Keratinocyte (primary cell): ENCODE measurements around the gene ROR2. TPM values are rescaled to one million over a fixed set of nuclear protein-coding genes. Genes with fewer than 3 reads are reported as not detected.

ENCODE experiments used
- DNase-seq: peaks from one replicate; pipeline ENCODE4 v3.0.0-alpha.2; 2011; ENCODE audit warnings: low read depth, missing footprints, low spot score
- FAIRE-seq: peaks from 2 replicates; lab custom pipeline; 2011; peaks lifted over from hg19 to GRCh38; lab: Jason Lieb, UNC
- H2AFZ ChIP-seq: 2 replicates; pipeline ENCODE4 v1.6.0; 2012; ENCODE audit warnings: low read length, control low read depth, inconsistent platforms; ENCODE audit not compliant: control insufficient read depth
- H3K27ac ChIP-seq: 2 replicates; pipeline ENCODE4 v1.5.1; 2011; ENCODE audit warnings: low read length; ENCODE audit not compliant: control insufficient read depth, insufficient read depth
- H3K27me3 ChIP-seq: 3 replicates; pipeline ENCODE4 v1.6.0; 2011; ENCODE audit warnings: low read length; ENCODE audit not compliant: control insufficient read depth, insufficient read depth; ENCODE audit errors: extremely low read depth
- H3K36me3 ChIP-seq, 2 experiments: 2 replicates in 1 of 2; 3 replicates in 1 of 2; pipeline ENCODE4 v1.5.1; 2011; ENCODE audit warnings: low read length in 2 of 2, mild to moderate bottlenecking in 1 of 2; ENCODE audit not compliant: control insufficient read depth in 2 of 2, insufficient read depth in 2 of 2; ENCODE audit errors: extremely low read depth in 1 of 2
- H3K4me1 ChIP-seq: 3 replicates; pipeline ENCODE4 v1.5.1; 2011; ENCODE audit warnings: low read length; ENCODE audit not compliant: control insufficient read depth, insufficient read depth; ENCODE audit errors: extremely low read depth
- H3K4me2 ChIP-seq: 3 replicates; pipeline ENCODE4 v1.6.0; 2011; ENCODE audit warnings: low read depth, low read length; ENCODE audit not compliant: control insufficient read depth, insufficient read depth; ENCODE audit errors: extremely low read depth
- H3K4me3 ChIP-seq, 3 experiments: fragments of 200-600 bp in 1 of 3; sonication (generic) in 1 of 3; 2 replicates in 2 of 3; 3 replicates in 1 of 3; pipeline ENCODE4 v1.5.1; 2011 to 2016; ENCODE audit warnings: low read length in 3 of 3, mild to moderate bottlenecking in 3 of 3, control low read depth in 2 of 3, inconsistent platforms in 1 of 3, low read depth in 1 of 3, mixed read lengths in 1 of 3, mixed run types in 1 of 3, moderate library complexity in 1 of 3; ENCODE audit not compliant: control insufficient read depth in 2 of 3, insufficient read depth in 2 of 3; ENCODE audit errors: extremely low read depth in 1 of 3
- H3K79me2 ChIP-seq: 2 replicates; pipeline ENCODE4 v1.6.0; 2012; ENCODE audit warnings: low read length; ENCODE audit not compliant: control insufficient read depth, insufficient read depth
- H3K9ac ChIP-seq: 3 replicates; pipeline ENCODE4 v1.6.0; 2011; ENCODE audit warnings: low read length; ENCODE audit not compliant: control insufficient read depth, insufficient read depth; ENCODE audit errors: extremely low read depth
- H3K9me1 ChIP-seq: 3 replicates; pipeline ENCODE4 v1.6.0; 2011; ENCODE audit warnings: low read length; ENCODE audit not compliant: control insufficient read depth, insufficient read depth; ENCODE audit errors: extremely low read depth
- H3K9me3 ChIP-seq: 2 replicates; pipeline ENCODE4 v1.5.1; 2012; ENCODE audit warnings: low read depth, low read length; ENCODE audit not compliant: control insufficient read depth
- H4K20me1 ChIP-seq: 3 replicates; pipeline ENCODE4 v1.6.0; 2011; ENCODE audit warnings: low read length; ENCODE audit not compliant: control insufficient read depth, insufficient read depth; ENCODE audit errors: extremely low read depth
- EZH2 ChIP-seq: IDR thresholded peaks from one replicate; pipeline ENCODE4 v1.6.1; 2012; ENCODE audit warnings: inconsistent platforms, mild to moderate bottlenecking, low read length, moderate library complexity
- dilution Hi-C: fragments of 300-500 bp; cut with MboI; formaldehyde crosslinking; loops from one replicate; pipeline ENCODE4 v1.7.0; 2020; ENCODE audit warnings: low sequenced_read_pairs; ENCODE audit not compliant: extremely low pct_ligation_motif_present
- polyA plus RNA-seq, 5 experiments: library from polyadenylated mRNA; depleted of rRNA in 3 of 5; stranded (reverse) in 3 of 5; stranded (forward) in 1 of 5; unstranded in 1 of 5; fragments of >200 nt; gene quantifications; 1 replicate in 1 of 5; 2 replicates in 3 of 5; 3 replicates in 1 of 5; pipeline versions ENCODE4 v1.2.1 to v1.2.3, GENCODE V29; 2011 to 2012; ENCODE audit warnings: missing spikeins in 2 of 5, low read depth in 1 of 5, low replicate concordance in 1 of 5
- TF ChIP-seq, protein P1 (sequence below), 3 experiments: IDR thresholded peaks in 1 of 3; conservative IDR thresholded peaks in 1 of 3; optimal IDR thresholded peaks in 1 of 3; 2 replicates in 2 of 3; 3 replicates in 1 of 3; pipeline versions ENCODE3 to v1.5.1; 2011; ENCODE audit warnings: low read length in 3 of 3, mild to moderate bottlenecking in 3 of 3, moderate library complexity in 2 of 3, control low read depth in 1 of 3, inconsistent platforms in 1 of 3; ENCODE audit not compliant: insufficient read depth in 2 of 3; ENCODE audit errors: extremely low read depth in 1 of 3

Gene ROR2
- polyA plus RNA-seq, 1 donor (not counting 4 experiments of a cell fraction or from before 2014, with no cell fraction given): 0.22 TPM

GRCh38 chr9:91611582-91611981 lies 338.4 kb downstream of the ROR2 start:
- Histone ChIP-seq H3K9me3 (no peaks in the 10 kb centered on the region), H3K9me1 (no peaks in the 10 kb centered on the region), H4K20me1 (no peaks in the 10 kb centered on the region), H3K4me3 (no peak overlapping the region), H3K79me2 (no peaks in the 10 kb centered on the region), H3K4me2 (no peak overlapping the region), H2AFZ (no peak overlapping the region), H3K36me3 (no peaks in the 10 kb centered on the region), H3K9ac (no peak overlapping the region), H3K27me3 (no peaks in the 10 kb centered on the region), H3K4me1 (no peaks in the 10 kb centered on the region), H3K27ac (no peak overlapping the region)
- dilution Hi-C loops: no loop called here
- no peak for FAIRE-seq
- no peak for DNase-seq
- no peak for TF ChIP-seq EZH2
- TF ChIP-seq, protein P1, sequence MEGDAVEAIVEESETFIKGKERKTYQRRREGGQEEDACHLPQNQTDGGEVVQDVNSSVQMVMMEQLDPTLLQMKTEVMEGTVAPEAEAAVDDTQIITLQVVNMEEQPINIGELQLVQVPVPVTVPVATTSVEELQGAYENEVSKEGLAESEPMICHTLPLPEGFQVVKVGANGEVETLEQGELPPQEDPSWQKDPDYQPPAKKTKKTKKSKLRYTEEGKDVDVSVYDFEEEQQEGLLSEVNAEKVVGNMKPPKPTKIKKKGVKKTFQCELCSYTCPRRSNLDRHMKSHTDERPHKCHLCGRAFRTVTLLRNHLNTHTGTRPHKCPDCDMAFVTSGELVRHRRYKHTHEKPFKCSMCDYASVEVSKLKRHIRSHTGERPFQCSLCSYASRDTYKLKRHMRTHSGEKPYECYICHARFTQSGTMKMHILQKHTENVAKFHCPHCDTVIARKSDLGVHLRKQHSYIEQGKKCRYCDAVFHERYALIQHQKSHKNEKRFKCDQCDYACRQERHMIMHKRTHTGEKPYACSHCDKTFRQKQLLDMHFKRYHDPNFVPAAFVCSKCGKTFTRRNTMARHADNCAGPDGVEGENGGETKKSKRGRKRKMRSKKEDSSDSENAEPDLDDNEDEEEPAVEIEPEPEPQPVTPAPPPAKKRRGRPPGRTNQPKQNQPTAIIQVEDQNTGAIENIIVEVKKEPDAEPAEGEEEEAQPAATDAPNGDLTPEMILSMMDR (optimal IDR thresholded peaks at IDR 0.05 in 1 of 3, IDR thresholded peaks at IDR 0.05 in 1 of 3, conservative IDR thresholded peaks at IDR 0.05 in 1 of 3; ENCODE audit: extremely low read depth in 1 of 3, insufficient read depth in 2 of 3, low read length in 3 of 3): no peak

GRCh38 chr9:91606255-91606995 lies 343.6 kb downstream of the ROR2 start:
- no peak overlapping the region for H3K9ac ChIP-seq
- dilution Hi-C loops: no loop called here
- H3K9me3 ChIP-seq: no peaks in the 10 kb centered on the region
- no peaks in the 10 kb centered on the region for H3K79me2 ChIP-seq
- FAIRE-seq: no peak
- H4K20me1 ChIP-seq: no peaks in the 10 kb centered on the region
- TF ChIP-seq, protein P1 (optimal IDR thresholded peaks at IDR 0.05 in 1 of 3, IDR thresholded peaks at IDR 0.05 in 1 of 3, conservative IDR thresholded peaks at IDR 0.05 in 1 of 3; ENCODE audit: extremely low read depth in 1 of 3, insufficient read depth in 2 of 3, low read length in 3 of 3): no peak
- no peak for TF ChIP-seq EZH2
- H3K4me3 ChIP-seq: no peak overlapping the region
- no peak overlapping the region for H3K27ac ChIP-seq
- H3K9me1 ChIP-seq: no peaks in the 10 kb centered on the region
- H3K4me2 ChIP-seq: no peak overlapping the region
- H3K4me1 ChIP-seq: no peaks in the 10 kb centered on the region
- H3K36me3 ChIP-seq: no peaks in the 10 kb centered on the region
- no peak overlapping the region for H2AFZ ChIP-seq
- DNase-seq: no peak
- H3K27me3 ChIP-seq: no peaks in the 10 kb centered on the region
